H1 (cell line): ENCODE data around the gene RPTOR. TPM values are rescaled to one million over a fixed set of nuclear protein-coding genes. Genes with fewer than 3 reads are reported as not detected.

ENCODE experiments used
- CTCF ChIA-PET: fragments of 300-600 bp; sonication (Branson Sonifier 250); formaldehyde crosslinking; loops from one replicate; lab custom pipeline; 2021; ENCODE audit not compliant: partially characterized antibody; lab: Charles Lee
- POLR2A ChIA-PET: fragments of 300-600 bp; sonication (Branson Sonifier 250); formaldehyde crosslinking; loops from one replicate; lab custom pipeline; 2021; ENCODE audit warnings: inconsistent platforms; ENCODE audit not compliant: partially characterized antibody; lab: Charles Lee
- DNase-seq, 2 experiments: peaks; one replicate each; pipeline versions ENCODE4 v3.0.0 to v3.0.0-alpha.2; 2010 to 2022; ENCODE audit warnings: low spot score in 2 of 2, low read depth in 1 of 2, mixed read lengths in 1 of 2
- FAIRE-seq: peaks from 2 replicates; lab custom pipeline; 2011; peaks lifted over from hg19 to GRCh38; lab: Jason Lieb, UNC
- H2AFZ ChIP-seq: 2 replicates; pipeline ENCODE4 v1.8.1; 2012; ENCODE audit warnings: low read length, inconsistent platforms
- H2AK5ac ChIP-seq: 2 replicates; pipeline ENCODE4 v1.6.1; 2013; ENCODE audit warnings: low read depth, low read length
- H2BK120ac ChIP-seq: replicated peaks from 2 replicates; pipeline ENCODE3; 2013; ENCODE audit warnings: low read depth, low read length, inconsistent platforms
- H2BK12ac ChIP-seq: 2 replicates; pipeline ENCODE4 v1.6.1; 2013; ENCODE audit warnings: low read depth, low read length
- H2BK15ac ChIP-seq: 2 replicates; pipeline ENCODE4 v1.6.1; 2013; ENCODE audit warnings: low read length
- H2BK20ac ChIP-seq: 2 replicates; pipeline ENCODE4 v1.6.1; 2013; ENCODE audit warnings: low read length
- H2BK5ac ChIP-seq: 2 replicates; pipeline ENCODE4 v1.6.1; 2013; ENCODE audit warnings: low read depth, low read length
- H3K14ac ChIP-seq: 2 replicates; pipeline ENCODE4 v1.6.1; 2013; ENCODE audit warnings: inconsistent platforms; ENCODE audit not compliant: insufficient read length
- H3K18ac ChIP-seq: 2 replicates; pipeline ENCODE4 v1.6.1; 2013; ENCODE audit warnings: low read length; ENCODE audit errors: extremely low read depth
- H3K23ac ChIP-seq: 2 replicates; pipeline ENCODE4 v1.6.1; 2013; ENCODE audit warnings: inconsistent platforms; ENCODE audit not compliant: insufficient read length
- H3K23me2 ChIP-seq: 2 replicates; pipeline ENCODE4 v1.6.1; 2013; ENCODE audit warnings: low read depth, low read length
- H3K27ac ChIP-seq: 2 replicates; pipeline ENCODE4 v1.6.1; 2011; ENCODE audit warnings: low read depth, low read length, inconsistent platforms
- H3K27me3 ChIP-seq, 4 experiments: replicated peaks in 1 of 4; 1 replicate in 1 of 4; 2 replicates in 3 of 4; pipeline versions ENCODE4 v1.6.1 to v1.8.1; 2011 to 2013; ENCODE audit warnings: low read length in 3 of 4, mild to moderate bottlenecking in 3 of 4, inconsistent platforms in 2 of 4, mixed read lengths in 2 of 4, moderate library complexity in 1 of 4; ENCODE audit not compliant: control insufficient read depth in 3 of 4, insufficient read depth in 3 of 4; ENCODE audit errors: extremely low read depth in 1 of 4
- H3K36me3 ChIP-seq, 4 experiments: 2 replicates each; pipeline versions ENCODE4 v1.6.1 to v1.8.1; 2011 to 2013; ENCODE audit warnings: mild to moderate bottlenecking in 4 of 4, low read length in 3 of 4, moderate library complexity in 2 of 4, control low read depth in 1 of 4, inconsistent platforms in 1 of 4; ENCODE audit not compliant: insufficient read depth in 4 of 4, control insufficient read depth in 2 of 4
- H3K4ac ChIP-seq: replicated peaks from 2 replicates; pipeline ENCODE3; 2013; ENCODE audit warnings: low read length, low read depth, mixed read lengths, inconsistent platforms; ENCODE audit not compliant: insufficient read length
- H3K4me1 ChIP-seq, 4 experiments: replicated peaks in 1 of 4; 1 replicate in 1 of 4; 2 replicates in 3 of 4; pipeline versions ENCODE4 v1.6.1 to v1.8.1; 2011 to 2013; ENCODE audit warnings: low read length in 3 of 4, inconsistent platforms in 2 of 4, mixed read lengths in 1 of 4; ENCODE audit not compliant: insufficient read depth in 4 of 4, control insufficient read depth in 3 of 4
- H3K4me2 ChIP-seq, 2 experiments: 2 replicates each; pipeline versions ENCODE4 v1.6.1 to v1.8.1; 2011 to 2013; ENCODE audit warnings: low read depth in 2 of 2, low read length in 2 of 2, control low read depth in 1 of 2, inconsistent platforms in 1 of 2, mild to moderate bottlenecking in 1 of 2; ENCODE audit not compliant: insufficient read depth in 1 of 2
- H3K4me3 ChIP-seq, 4 experiments: fragments of 200-600, 300-600 bp in 1 of 4; sonication (generic), shearing (Covaris generic), sonication (Bioruptor Twin) in 1 of 4; 2 replicates each; pipeline versions ENCODE4 v1.5.1 to v1.8.1; 2011 to 2016; ENCODE audit warnings: low read length in 4 of 4, low read depth in 3 of 4, control low read depth in 2 of 4, inconsistent platforms in 2 of 4, mild to moderate bottlenecking in 2 of 4, mixed read lengths in 1 of 4, moderate library complexity in 1 of 4; ENCODE audit not compliant: insufficient read depth in 2 of 4; ENCODE audit errors: extremely low read depth in 1 of 4
- H3K56ac ChIP-seq: replicated peaks from 2 replicates; pipeline ENCODE3; 2013; ENCODE audit warnings: low read depth, mild to moderate bottlenecking, mixed read lengths, low read length, inconsistent platforms; ENCODE audit not compliant: insufficient read length
- H3K79me1 ChIP-seq: 2 replicates; pipeline ENCODE4 v1.6.1; 2013; ENCODE audit warnings: low read depth, low read length, control low read depth
- H3K79me2 ChIP-seq, 2 experiments: 2 replicates each; pipeline versions ENCODE4 v1.6.1 to v1.8.1; 2012 to 2013; ENCODE audit warnings: low read length in 2 of 2, mild to moderate bottlenecking in 2 of 2, inconsistent platforms in 1 of 2; ENCODE audit not compliant: insufficient read depth in 2 of 2, control insufficient read depth in 1 of 2
- H3K9ac ChIP-seq, 4 experiments: replicated peaks in 1 of 4; 1 replicate in 1 of 4; 2 replicates in 3 of 4; pipeline versions ENCODE4 v1.6.1 to v1.8.1; 2011 to 2013; ENCODE audit warnings: low read depth in 3 of 4, low read length in 3 of 4, control low read depth in 2 of 4, mild to moderate bottlenecking in 2 of 4, moderate library complexity in 2 of 4, inconsistent platforms in 1 of 4; ENCODE audit errors: extremely low read depth in 1 of 4
- H3K9me3 ChIP-seq, 2 experiments: 2 replicates each; pipeline versions ENCODE4 v1.6.1 to v1.8.1; 2012 to 2013; ENCODE audit warnings: mild to moderate bottlenecking in 2 of 2, moderate library complexity in 2 of 2, control low read depth in 1 of 2, inconsistent platforms in 1 of 2, low read depth in 1 of 2, low read length in 1 of 2, mixed read lengths in 1 of 2; ENCODE audit not compliant: insufficient read depth in 2 of 2
- H4K20me1 ChIP-seq, 2 experiments: replicated peaks in 1 of 2; 2 replicates each; pipeline versions ENCODE3 to v1.8.1; 2011 to 2013; ENCODE audit warnings: inconsistent platforms in 2 of 2, low read length in 2 of 2, mild to moderate bottlenecking in 1 of 2; ENCODE audit not compliant: insufficient read depth in 2 of 2, control insufficient read depth in 1 of 2
- H4K5ac ChIP-seq: 2 replicates; pipeline ENCODE4 v1.6.1; 2013; ENCODE audit warnings: low read length, low read depth, mixed read lengths, inconsistent platforms; ENCODE audit not compliant: insufficient read length
- H4K8ac ChIP-seq: 2 replicates; pipeline ENCODE4 v1.8.0; 2013; ENCODE audit warnings: mild to moderate bottlenecking, moderate library complexity, low read length, inconsistent platforms; ENCODE audit not compliant: insufficient read depth; ENCODE audit errors: extremely low read depth
- H4K91ac ChIP-seq: replicated peaks from 2 replicates; pipeline ENCODE3; 2013; ENCODE audit warnings: low read length, mixed read lengths, inconsistent platforms; ENCODE audit not compliant: insufficient read length
- JUN ChIP-seq: IDR thresholded peaks from 2 replicates; pipeline ENCODE4 v1.6.1; 2011; ENCODE audit warnings: low read depth, mild to moderate bottlenecking, improper control_type of control experiment, low read length
- WGBS, 2 experiments: shearing (Covaris generic) in 1 of 2; methylation state at CpG; one replicate each; pipeline versions ENCODE4 v1.1.6 to v1.1.7; 2013 to 2015; ENCODE audit warnings: low lambda C conversion rate in 2 of 2, mixed read lengths in 2 of 2, inconsistent platforms in 1 of 2, low coverage in 1 of 2, missing lambda C conversion rate in 1 of 2; ENCODE audit not compliant: insufficient replicate concordance in 2 of 2, insufficient coverage in 1 of 2, insufficient read length in 1 of 2; ENCODE audit errors: extremely low coverage in 1 of 2, missing lambda C conversion rate in 1 of 2; 5-methylcytosine and 5-hydroxymethylcytosine counted together
- polyA plus RNA-seq, 7 experiments: library from polyadenylated mRNA; depleted of rRNA in 3 of 7; stranded (reverse) in 5 of 7; unstranded in 2 of 7; fragments of >200 nt in 5 of 7; fragments of 200-250 nt in 2 of 7; gene quantifications; 1 replicate in 5 of 7; 2 replicates in 1 of 7; 4 replicates in 1 of 7; pipeline versions ENCODE4 v1.2.1 to v1.2.3, GENCODE V29; 2011 to 2013; ENCODE audit warnings: missing spikeins in 2 of 7, mixed read lengths in 2 of 7
- total RNA-seq: library from RNA; stranded (reverse); fragmentation: NEBNext Ultra II Directional; extraction: Animal tissue kit (Norgen Biotek cat#: 25700); gene quantifications from 2 replicates; pipeline ENCODE4 v1.2.1, GENCODE V29; 2021

The RPTOR gene
- total and polyA plus RNA-seq, 2 of the 8 experiments (the other 6 are each of a cell fraction or from before 2014, with no cell fraction given), result 6.9 to 28.7 TPM

GRCh38 chr17:80731323-80731722, 186.7 kb downstream of the RPTOR start:
- Histone ChIP-seq H3K4me3 (no peak overlapping the region), H3K4ac (no peak overlapping the region), H3K27me3 (no peaks in the 10 kb centered on the region), H3K23me2 (no peaks in the 10 kb centered on the region), H2BK15ac (no peak overlapping the region), H3K79me1 (peaks cover 8% of the 10 kb centered on the region; the same call in 1 of the 2 replicates), H2BK5ac (no peak overlapping the region), H2AFZ (no peak overlapping the region), H2AK5ac (no peak overlapping the region), H2BK20ac (no peak overlapping the region), H3K36me3 (no peaks in the 10 kb centered on the region; a peak in 1 of 8 replicates), H3K79me2 (no peaks in the 10 kb centered on the region), H4K8ac (no peak overlapping the region), H2BK120ac (no peak overlapping the region), H4K5ac (no peak overlapping the region), H3K9me3 (no peaks in the 10 kb centered on the region), H4K20me1 (no peaks in the 10 kb centered on the region), H3K9ac (no peak overlapping the region), H2BK12ac (no peak overlapping the region), H3K27ac (no peak overlapping the region), H3K23ac (no peak overlapping the region), H3K56ac (no peak overlapping the region), H3K4me2 (no peak overlapping the region), H3K18ac (no peak overlapping the region), H3K14ac (no peak overlapping the region), H4K91ac (no peak overlapping the region), H3K4me1 (no peaks in the 10 kb centered on the region)
- CTCF ChIA-PET, result interaction anchor here (2.0 kb wide), 1 partner anchor 9 kb away, joined by 5 read pairs; no protein-coding TSS in a partner anchor
- POLR2A ChIA-PET, result interaction anchor here (0.6 kb wide), 1 partner anchor 32 kb away, joined by 3 read pairs; no protein-coding TSS in a partner anchor
- 87% methylated on average over 7 of the region's 7 CpGs; no CpG with 5 or more reads in 1 of the 2 experiments for WGBS, 2 experiments
- DNase-seq (no peak), FAIRE-seq (no peak)
- TF ChIP-seq JUN, result no peak
